H1 (cell line): ENCODE data around the gene SLC9A7. TPM values are rescaled to one million over a fixed set of nuclear protein-coding genes. Genes with fewer than 3 reads are reported as not detected.

Source experiments
- BCL11A ChIP-seq, 2 experiments: IDR thresholded peaks; one replicate each; pipeline ENCODE4 v1.6.1; 2011; ENCODE audit warnings: low read depth in 2 of 2, low read length in 2 of 2, mild to moderate bottlenecking in 2 of 2
- CHD2 ChIP-seq: IDR thresholded peaks from 2 replicates; pipeline ENCODE4 v1.6.1; 2012; ENCODE audit warnings: low read length, improper control_type of control experiment
- FOSL1 ChIP-seq: IDR thresholded peaks from 2 replicates; pipeline ENCODE4 v1.6.1; 2011; ENCODE audit warnings: mild to moderate bottlenecking, low read depth, low read length, moderate library complexity; ENCODE audit not compliant: insufficient read depth
- GABPA ChIP-seq: IDR thresholded peaks from 2 replicates; pipeline ENCODE4 v1.6.1; 2011; ENCODE audit warnings: mild to moderate bottlenecking, low read length, moderate library complexity, borderline replicate concordance; ENCODE audit not compliant: insufficient read depth
- GTF2F1 ChIP-seq: IDR thresholded peaks from 2 replicates; pipeline ENCODE4 v1.6.1; 2012; ENCODE audit warnings: low read depth, low read length, improper control_type of control experiment, borderline replicate concordance
- JUND ChIP-seq: IDR thresholded peaks from 2 replicates; pipeline ENCODE4 v1.6.1; 2011; ENCODE audit warnings: mild to moderate bottlenecking, improper control_type of control experiment, low read length
- SP1 ChIP-seq: IDR thresholded peaks from 2 replicates; pipeline ENCODE4 v1.6.1; 2011; ENCODE audit warnings: low read depth, low read length
- YY1 ChIP-seq: IDR thresholded peaks from 2 replicates; pipeline ENCODE4 v1.6.1; 2011; ENCODE audit warnings: low read depth, mild to moderate bottlenecking, low read length
- polyA plus RNA-seq, 7 experiments: library from polyadenylated mRNA; depleted of rRNA in 3 of 7; stranded (reverse) in 5 of 7; unstranded in 2 of 7; fragments of >200 nt in 5 of 7; fragments of 200-250 nt in 2 of 7; gene quantifications; 1 replicate in 5 of 7; 2 replicates in 1 of 7; 4 replicates in 1 of 7; pipeline versions ENCODE4 v1.2.1 to v1.2.3, GENCODE V29; 2011 to 2013; ENCODE audit warnings: missing spikeins in 2 of 7, mixed read lengths in 2 of 7
- total RNA-seq: library from RNA; stranded (reverse); fragmentation: NEBNext Ultra II Directional; extraction: Animal tissue kit (Norgen Biotek cat#: 25700); gene quantifications from 2 replicates; pipeline ENCODE4 v1.2.1, GENCODE V29; 2021
- TF ChIP-seq, protein P1 (sequence below): fragments of 300-600 bp; sonication (generic); IDR thresholded peaks from 2 replicates; pipeline ENCODE4 v1.7.1; 2012; ENCODE audit warnings: low read length, moderate library complexity, mild to moderate bottlenecking, inconsistent platforms; ENCODE audit not compliant: insufficient replicate concordance
- TF ChIP-seq, protein P2 (sequence below): IDR thresholded peaks from 2 replicates; pipeline ENCODE4 v1.6.1; 2012; ENCODE audit warnings: inconsistent platforms

SLC9A7 gene
- total and polyA plus RNA-seq, 2 of the 8 experiments (the other 6 are each of a cell fraction or from before 2014, with no cell fraction given) = 6.7 to 17.2 TPM

DNA sequence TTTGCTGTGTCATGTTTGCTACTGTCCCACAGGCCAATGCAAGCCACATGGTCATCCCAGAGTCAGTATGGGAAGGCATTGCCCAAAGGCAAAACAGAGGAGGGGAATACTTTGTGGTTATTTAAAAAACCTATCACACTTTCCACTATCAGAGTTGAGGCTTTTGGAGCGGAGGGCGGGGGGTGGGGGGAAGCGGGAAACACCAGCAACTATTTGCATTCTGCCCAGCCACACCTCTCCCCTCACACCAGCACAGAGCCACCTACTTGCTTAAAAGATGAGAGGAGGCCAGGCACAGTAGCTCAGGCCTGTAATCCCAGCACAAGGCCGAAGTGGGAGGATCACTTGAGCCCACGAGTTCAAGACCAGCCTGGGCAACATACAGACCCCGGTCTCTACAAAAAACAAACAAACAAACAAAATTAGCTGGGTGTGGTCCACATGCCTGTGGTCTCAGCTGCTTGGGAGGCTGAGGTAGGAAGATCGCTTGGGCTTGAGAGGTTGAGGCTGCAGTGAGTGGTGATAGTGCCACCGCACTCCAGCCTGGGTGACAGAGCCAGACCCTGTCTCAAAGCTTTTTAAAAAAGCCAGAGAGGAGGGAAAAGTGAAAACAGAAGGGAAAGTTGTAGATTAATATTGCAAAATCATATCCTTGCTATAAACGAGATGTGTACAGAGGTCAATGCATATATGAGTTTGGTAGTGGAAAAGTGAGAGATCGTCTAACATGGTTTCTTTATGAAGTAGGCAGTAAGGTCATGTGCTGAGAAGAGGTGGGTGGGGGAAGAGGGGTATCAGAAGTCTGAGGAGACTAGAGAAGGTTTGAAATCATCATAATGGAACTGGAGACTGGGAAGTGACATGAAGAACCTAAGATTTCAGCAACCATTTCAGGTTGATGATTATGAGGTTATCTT lies 187.2 kb downstream of the SLC9A7 start (continued):
- TF ChIP-seq, protein P1, sequence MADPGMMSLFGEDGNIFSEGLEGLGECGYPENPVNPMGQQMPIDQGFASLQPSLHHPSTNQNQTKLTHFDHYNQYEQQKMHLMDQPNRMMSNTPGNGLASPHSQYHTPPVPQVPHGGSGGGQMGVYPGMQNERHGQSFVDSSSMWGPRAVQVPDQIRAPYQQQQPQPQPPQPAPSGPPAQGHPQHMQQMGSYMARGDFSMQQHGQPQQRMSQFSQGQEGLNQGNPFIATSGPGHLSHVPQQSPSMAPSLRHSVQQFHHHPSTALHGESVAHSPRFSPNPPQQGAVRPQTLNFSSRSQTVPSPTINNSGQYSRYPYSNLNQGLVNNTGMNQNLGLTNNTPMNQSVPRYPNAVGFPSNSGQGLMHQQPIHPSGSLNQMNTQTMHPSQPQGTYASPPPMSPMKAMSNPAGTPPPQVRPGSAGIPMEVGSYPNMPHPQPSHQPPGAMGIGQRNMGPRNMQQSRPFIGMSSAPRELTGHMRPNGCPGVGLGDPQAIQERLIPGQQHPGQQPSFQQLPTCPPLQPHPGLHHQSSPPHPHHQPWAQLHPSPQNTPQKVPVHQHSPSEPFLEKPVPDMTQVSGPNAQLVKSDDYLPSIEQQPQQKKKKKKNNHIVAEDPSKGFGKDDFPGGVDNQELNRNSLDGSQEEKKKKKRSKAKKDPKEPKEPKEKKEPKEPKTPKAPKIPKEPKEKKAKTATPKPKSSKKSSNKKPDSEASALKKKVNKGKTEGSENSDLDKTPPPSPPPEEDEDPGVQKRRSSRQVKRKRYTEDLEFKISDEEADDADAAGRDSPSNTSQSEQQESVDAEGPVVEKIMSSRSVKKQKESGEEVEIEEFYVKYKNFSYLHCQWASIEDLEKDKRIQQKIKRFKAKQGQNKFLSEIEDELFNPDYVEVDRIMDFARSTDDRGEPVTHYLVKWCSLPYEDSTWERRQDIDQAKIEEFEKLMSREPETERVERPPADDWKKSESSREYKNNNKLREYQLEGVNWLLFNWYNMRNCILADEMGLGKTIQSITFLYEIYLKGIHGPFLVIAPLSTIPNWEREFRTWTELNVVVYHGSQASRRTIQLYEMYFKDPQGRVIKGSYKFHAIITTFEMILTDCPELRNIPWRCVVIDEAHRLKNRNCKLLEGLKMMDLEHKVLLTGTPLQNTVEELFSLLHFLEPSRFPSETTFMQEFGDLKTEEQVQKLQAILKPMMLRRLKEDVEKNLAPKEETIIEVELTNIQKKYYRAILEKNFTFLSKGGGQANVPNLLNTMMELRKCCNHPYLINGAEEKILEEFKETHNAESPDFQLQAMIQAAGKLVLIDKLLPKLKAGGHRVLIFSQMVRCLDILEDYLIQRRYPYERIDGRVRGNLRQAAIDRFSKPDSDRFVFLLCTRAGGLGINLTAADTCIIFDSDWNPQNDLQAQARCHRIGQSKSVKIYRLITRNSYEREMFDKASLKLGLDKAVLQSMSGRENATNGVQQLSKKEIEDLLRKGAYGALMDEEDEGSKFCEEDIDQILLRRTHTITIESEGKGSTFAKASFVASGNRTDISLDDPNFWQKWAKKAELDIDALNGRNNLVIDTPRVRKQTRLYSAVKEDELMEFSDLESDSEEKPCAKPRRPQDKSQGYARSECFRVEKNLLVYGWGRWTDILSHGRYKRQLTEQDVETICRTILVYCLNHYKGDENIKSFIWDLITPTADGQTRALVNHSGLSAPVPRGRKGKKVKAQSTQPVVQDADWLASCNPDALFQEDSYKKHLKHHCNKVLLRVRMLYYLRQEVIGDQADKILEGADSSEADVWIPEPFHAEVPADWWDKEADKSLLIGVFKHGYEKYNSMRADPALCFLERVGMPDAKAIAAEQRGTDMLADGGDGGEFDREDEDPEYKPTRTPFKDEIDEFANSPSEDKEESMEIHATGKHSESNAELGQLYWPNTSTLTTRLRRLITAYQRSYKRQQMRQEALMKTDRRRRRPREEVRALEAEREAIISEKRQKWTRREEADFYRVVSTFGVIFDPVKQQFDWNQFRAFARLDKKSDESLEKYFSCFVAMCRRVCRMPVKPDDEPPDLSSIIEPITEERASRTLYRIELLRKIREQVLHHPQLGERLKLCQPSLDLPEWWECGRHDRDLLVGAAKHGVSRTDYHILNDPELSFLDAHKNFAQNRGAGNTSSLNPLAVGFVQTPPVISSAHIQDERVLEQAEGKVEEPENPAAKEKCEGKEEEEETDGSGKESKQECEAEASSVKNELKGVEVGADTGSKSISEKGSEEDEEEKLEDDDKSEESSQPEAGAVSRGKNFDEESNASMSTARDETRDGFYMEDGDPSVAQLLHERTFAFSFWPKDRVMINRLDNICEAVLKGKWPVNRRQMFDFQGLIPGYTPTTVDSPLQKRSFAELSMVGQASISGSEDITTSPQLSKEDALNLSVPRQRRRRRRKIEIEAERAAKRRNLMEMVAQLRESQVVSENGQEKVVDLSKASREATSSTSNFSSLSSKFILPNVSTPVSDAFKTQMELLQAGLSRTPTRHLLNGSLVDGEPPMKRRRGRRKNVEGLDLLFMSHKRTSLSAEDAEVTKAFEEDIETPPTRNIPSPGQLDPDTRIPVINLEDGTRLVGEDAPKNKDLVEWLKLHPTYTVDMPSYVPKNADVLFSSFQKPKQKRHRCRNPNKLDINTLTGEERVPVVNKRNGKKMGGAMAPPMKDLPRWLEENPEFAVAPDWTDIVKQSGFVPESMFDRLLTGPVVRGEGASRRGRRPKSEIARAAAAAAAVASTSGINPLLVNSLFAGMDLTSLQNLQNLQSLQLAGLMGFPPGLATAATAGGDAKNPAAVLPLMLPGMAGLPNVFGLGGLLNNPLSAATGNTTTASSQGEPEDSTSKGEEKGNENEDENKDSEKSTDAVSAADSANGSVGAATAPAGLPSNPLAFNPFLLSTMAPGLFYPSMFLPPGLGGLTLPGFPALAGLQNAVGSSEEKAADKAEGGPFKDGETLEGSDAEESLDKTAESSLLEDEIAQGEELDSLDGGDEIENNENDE = no peak
- no peak for TF ChIP-seq CHD2
- TF ChIP-seq, protein P2, sequence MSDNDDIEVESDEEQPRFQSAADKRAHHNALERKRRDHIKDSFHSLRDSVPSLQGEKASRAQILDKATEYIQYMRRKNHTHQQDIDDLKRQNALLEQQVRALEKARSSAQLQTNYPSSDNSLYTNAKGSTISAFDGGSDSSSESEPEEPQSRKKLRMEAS = no peak
- no peak for TF ChIP-seq FOSL1
- TF ChIP-seq GABPA = no peak
- TF ChIP-seq JUND = no peak
- no peak for TF ChIP-seq SP1
- no peak for TF ChIP-seq GTF2F1
- TF ChIP-seq BCL11A (IDR thresholded peaks at IDR 0.05; ENCODE audit: low read depth in 2 of 2, low read length in 2 of 2) = no peak
- TF ChIP-seq YY1 = no peak
